GM12878 (cell line): ENCODE results near the gene ZNF782.

Experiments used
- ASH2L ChIP-seq: fragments of 300-600, 200-600 bp; sonication (generic); IDR thresholded peaks from 2 replicates; pipeline ENCODE4 v1.6.1; 2017; ENCODE audit warnings: low read depth, mild to moderate bottlenecking, borderline replicate concordance
- ATF2 ChIP-seq: IDR thresholded peaks from 2 replicates; pipeline ENCODE4 v1.6.1; 2012; ENCODE audit warnings: low read length, inconsistent platforms
- CHD1 ChIP-seq: IDR thresholded peaks from 2 replicates; pipeline ENCODE4 v1.6.1; 2012; ENCODE audit warnings: low read depth, low read length, improper control_type of control experiment
- EP300 ChIP-seq, 2 experiments: fragments of 150-350 bp in 1 of 2; IDR thresholded peaks; 2 replicates each; pipeline ENCODE4 v1.6.1; 2011 to 2012; ENCODE audit warnings: low read depth in 2 of 2, low read length in 2 of 2, borderline replicate concordance in 1 of 2, improper control_type of control experiment in 1 of 2, inconsistent platforms in 1 of 2; ENCODE audit not compliant: control insufficient read depth in 1 of 2
- HCFC1 ChIP-seq: fragments of 150-350 bp; IDR thresholded peaks from 2 replicates; pipeline ENCODE4 v1.6.1; 2014; ENCODE audit warnings: low read length
- JUNB ChIP-seq: IDR thresholded peaks from 2 replicates; pipeline ENCODE4 v1.6.1; 2016; ENCODE audit warnings: antibody characterized with exemption, mild to moderate bottlenecking
- NBN ChIP-seq: fragments of 450-650 bp; IDR thresholded peaks from 2 replicates; pipeline ENCODE4 v1.6.1; 2016
- NR2F1 ChIP-seq: fragments of 450-650 bp; conservative IDR thresholded peaks from 2 replicates; pipeline ENCODE4 v1.6.1; 2017; ENCODE audit warnings: mild to moderate bottlenecking
- SIN3A ChIP-seq: IDR thresholded peaks from 2 replicates; pipeline ENCODE4 v1.6.1; 2012; ENCODE audit warnings: low read depth, low read length, improper control_type of control experiment
- SUPT20H ChIP-seq: IDR thresholded peaks from 2 replicates; pipeline ENCODE4 v1.6.1; 2011; ENCODE audit warnings: low read depth, mild to moderate bottlenecking, low read length, moderate library complexity, borderline replicate concordance; ENCODE audit not compliant: control insufficient read depth
- TAF1 ChIP-seq: IDR thresholded peaks from 2 replicates; pipeline ENCODE4 v1.6.1; 2011; ENCODE audit warnings: mild to moderate bottlenecking, low read depth, low read length, borderline replicate concordance
- YY1 ChIP-seq: IDR thresholded peaks from 2 replicates; pipeline ENCODE4 v1.6.1; 2011; ENCODE audit warnings: low read depth, mild to moderate bottlenecking, low read length
- ZBTB33 ChIP-seq: fragments of 450-650 bp; IDR thresholded peaks from 2 replicates; pipeline ENCODE4 v1.6.1; 2017; ENCODE audit warnings: mild to moderate bottlenecking
- TF ChIP-seq, protein P1 (sequence below), 3 experiments: IDR thresholded peaks in 2 of 3; conservative IDR thresholded peaks in 1 of 3; 2 replicates each; pipeline ENCODE4 v1.5.1; 2011; ENCODE audit warnings: low read depth in 3 of 3, low read length in 3 of 3, mild to moderate bottlenecking in 3 of 3, control low read depth in 2 of 3, moderate library complexity in 2 of 3, inconsistent platforms in 1 of 3, mixed read lengths in 1 of 3; ENCODE audit not compliant: control insufficient read depth in 2 of 3, insufficient read depth in 1 of 3; ENCODE audit errors: extremely low read depth in 1 of 3

DNA sequence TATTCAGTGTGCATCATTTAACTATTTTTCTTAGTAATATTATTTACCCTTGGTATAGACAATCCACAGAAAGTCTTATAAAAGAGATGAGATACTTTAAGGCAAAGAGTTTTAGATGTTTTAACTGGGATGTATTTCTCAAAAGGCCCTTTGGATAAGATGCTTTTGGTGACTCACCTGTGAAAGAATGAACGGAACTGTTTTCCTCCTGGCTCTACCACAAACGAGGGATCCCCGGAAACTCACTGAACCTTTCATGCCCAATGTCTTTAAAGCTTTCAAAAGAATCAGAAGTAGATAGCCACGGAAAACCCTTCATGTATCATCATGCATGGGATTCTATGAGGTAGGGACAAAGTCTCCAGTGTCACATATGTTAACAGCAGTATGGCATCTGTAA is 1.6 kb downstream of the ZNF782 start:
- TF ChIP-seq YY1 (no peak), NR2F1 (no peak), CHD1 (no peak), ASH2L (no peak), SIN3A (no peak), ZBTB33 (no peak), ATF2 (no peak), EP300 (IDR thresholded peaks at IDR 0.05; ENCODE audit: borderline replicate concordance in 1 of 2, control insufficient read depth in 1 of 2, low read depth in 2 of 2, low read length in 2 of 2) (no peak), SUPT20H (no peak), TAF1 (no peak), NBN (no peak), HCFC1 (no peak), JUNB (no peak)
- TF ChIP-seq, protein P1, sequence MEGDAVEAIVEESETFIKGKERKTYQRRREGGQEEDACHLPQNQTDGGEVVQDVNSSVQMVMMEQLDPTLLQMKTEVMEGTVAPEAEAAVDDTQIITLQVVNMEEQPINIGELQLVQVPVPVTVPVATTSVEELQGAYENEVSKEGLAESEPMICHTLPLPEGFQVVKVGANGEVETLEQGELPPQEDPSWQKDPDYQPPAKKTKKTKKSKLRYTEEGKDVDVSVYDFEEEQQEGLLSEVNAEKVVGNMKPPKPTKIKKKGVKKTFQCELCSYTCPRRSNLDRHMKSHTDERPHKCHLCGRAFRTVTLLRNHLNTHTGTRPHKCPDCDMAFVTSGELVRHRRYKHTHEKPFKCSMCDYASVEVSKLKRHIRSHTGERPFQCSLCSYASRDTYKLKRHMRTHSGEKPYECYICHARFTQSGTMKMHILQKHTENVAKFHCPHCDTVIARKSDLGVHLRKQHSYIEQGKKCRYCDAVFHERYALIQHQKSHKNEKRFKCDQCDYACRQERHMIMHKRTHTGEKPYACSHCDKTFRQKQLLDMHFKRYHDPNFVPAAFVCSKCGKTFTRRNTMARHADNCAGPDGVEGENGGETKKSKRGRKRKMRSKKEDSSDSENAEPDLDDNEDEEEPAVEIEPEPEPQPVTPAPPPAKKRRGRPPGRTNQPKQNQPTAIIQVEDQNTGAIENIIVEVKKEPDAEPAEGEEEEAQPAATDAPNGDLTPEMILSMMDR (IDR thresholded peaks at IDR 0.05 in 2 of 3, conservative IDR thresholded peaks at IDR 0.05 in 1 of 3; ENCODE audit: control insufficient read depth in 2 of 3, extremely low read depth in 1 of 3, insufficient read depth in 1 of 3, low read depth in 3 of 3, low read length in 3 of 3), result no peak
